NCI-H82 (cell line): ENCODE data around the gene SORCS2.

ENCODE experiments used
- DNase-seq: peaks from one replicate; lab custom pipeline; 2025; lab: John Stamatoyannopoulos, UW

The SORCS2 gene

GRCh38 chr4:7712021-7712671, 519.8 kb downstream of the SORCS2 start:
- no peak for DNase-seq

DNA sequence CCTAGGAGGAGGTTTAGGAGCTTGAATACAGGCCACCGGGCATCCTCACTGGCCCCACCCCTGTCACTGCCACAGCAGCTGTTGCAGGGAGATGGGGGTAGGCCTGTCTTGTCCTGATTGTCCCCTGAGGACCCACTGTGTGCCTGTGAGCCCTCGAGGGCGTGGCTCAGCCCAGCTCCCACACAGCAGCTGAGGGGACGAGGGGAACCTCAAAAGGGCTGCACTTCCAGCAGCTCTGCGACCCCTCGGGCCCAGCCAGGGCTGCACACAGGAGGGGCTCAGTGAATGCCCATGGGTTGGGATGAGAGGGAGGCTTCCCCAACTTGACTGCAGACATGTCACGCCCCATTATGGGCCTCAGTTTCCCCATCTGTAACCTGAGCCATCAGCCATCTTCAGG, 521.4 kb downstream of the SORCS2 start:
- DNase-seq: no peak

- no peak for DNase-seq
Observed at GRCh38 chr4:7714176-7714575, 521.8 kb downstream of the SORCS2 start.

GRCh38 chr4:7714738-7715137, 522.4 kb downstream of the SORCS2 start:
- DNase-seq: no peak

DNA sequence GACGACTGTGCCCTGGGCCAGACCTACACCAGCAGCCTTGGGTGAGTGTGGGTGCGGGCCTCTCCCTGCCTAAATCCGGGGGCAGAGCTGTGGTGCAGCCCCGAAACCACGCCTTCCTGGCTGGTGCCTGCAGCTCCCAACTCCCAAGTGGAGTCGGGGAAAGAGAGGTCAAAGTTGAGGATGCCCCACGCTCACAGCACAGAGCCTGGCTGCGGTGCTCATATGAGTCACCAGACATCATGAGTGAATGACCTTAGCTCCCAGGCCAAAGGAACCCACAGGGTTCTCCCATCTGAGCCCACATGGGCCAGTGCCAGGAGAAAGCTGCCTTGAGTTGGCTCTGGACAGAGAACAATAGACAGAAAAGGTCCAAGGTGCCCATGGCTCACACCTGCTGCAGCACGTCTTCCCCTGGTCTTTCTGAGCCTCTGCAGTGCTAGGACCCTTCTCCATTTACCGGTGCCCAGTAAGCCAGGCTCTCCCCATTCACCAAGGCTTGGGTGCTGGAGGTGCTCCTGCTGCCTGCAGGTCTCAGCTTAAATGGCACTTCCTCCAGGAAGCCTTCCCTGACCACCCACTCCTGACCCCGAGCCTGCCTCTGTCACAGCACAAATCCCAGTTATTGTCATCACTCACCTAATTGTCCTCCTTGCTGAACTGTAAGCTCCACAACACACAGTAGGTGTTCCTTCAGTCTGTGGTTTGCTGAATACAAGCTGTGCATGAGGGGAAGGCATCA, 523.1 kb downstream of the SORCS2 start:
- no peak for DNase-seq

- DNase-seq: no peak
Observed at GRCh38 chr4:7716010-7716721, 523.8 kb downstream of the SORCS2 start.

- DNase-seq: no peak
Observed at GRCh38 chr4:7717161-7717560, 524.8 kb downstream of the SORCS2 start.

GRCh38 chr4:7717946-7718490, 525.7 kb downstream of the SORCS2 start:
- DNase-seq: no peak

- DNase-seq: peak; percentile 68
Observed at GRCh38 chr4:7719354-7720174, 527.2 kb downstream of the SORCS2 start.

GRCh38 chr4:7721984-7722551, 529.7 kb downstream of the SORCS2 start:
- DNase-seq: peak; percentile 9

GRCh38 chr4:7722766-7723387, 530.5 kb downstream of the SORCS2 start:
- DNase-seq: no peak

DNA sequence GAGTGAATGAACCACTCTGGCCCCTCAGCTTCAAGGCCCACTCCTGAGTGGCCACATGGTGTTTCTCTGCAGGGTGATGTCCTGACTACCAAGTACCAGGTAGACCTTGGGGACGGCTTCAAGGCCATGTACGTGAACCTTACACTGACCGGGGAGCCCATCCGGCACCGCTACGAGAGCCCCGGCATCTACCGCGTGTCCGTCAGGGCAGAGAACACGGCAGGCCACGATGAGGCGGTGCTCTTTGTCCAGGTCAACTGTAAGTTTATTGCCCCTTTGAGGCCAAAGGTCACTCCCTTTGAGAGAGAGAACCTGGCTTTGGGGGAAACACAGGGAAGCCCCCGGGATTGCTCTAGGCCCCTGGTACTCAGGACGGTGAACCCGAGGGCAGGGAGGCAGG, 531.3 kb downstream of the SORCS2 start:
- no peak for DNase-seq

GRCh38 chr4:7725951-7726350, 533.6 kb downstream of the SORCS2 start:
- DNase-seq: no peak

- no peak for DNase-seq
Observed at GRCh38 chr4:7726665-7727413, 534.5 kb downstream of the SORCS2 start.

DNA sequence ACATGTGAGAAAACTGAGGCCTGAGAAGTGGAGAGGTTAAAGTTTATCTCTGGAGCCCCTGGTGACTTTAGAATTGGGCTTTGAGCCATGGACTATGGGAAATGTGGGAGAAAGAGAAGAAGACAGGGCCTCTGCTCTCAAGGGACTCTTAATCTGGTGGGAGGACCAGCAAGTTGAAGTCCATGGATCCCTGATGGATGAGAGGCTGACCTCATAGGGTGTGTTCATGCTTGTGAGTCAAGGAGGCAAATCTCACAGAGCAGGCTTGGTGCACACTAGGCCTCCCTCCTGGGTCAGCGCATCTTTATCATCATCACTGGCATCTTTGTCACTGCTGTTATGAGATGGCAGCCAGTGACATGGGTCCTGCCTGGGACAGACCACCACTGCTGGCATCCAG, 535.4 kb downstream of the SORCS2 start:
- DNase-seq: no peak

DNA sequence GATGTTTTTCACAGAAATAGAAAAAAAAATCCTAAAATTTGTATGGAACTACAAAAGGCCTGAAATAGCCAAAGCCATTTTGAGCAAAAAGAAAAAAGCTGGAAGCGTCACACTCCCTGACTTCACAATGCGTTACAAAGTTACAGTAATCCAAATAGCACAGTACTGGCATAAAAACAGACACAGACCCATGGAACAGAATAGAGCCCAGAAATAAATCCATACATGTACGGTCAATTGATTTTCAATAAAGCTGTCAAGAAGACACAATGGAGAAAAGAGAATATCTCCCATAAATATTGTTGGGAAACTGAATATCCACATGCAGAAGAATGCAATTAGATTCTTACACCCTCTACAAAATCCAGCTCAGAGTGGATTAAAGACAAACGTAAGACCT, 539.1 kb downstream of the SORCS2 start:
- no peak for DNase-seq

DNA sequence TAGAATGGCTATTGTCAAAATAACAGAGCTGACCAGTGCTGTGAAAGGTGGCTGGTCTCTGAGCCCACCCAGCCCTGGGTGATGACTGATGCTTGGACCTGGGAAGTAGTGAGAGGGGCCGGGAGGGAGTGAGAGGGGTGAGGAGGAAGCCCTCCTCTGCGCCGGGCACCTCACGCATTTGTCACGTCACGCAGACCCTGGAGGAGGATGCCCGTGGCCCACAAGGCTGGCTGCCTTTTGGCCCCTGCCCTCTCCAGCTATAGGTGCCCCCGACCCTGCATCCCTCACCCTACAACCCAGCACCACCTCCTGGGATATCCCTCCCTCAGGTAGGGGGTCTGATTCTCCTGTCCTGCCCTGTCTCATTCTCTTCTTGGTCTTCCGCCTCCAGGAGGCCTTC, 539.9 kb downstream of the SORCS2 start:
- no peak for DNase-seq

- no peak for DNase-seq
Observed at GRCh38 chr4:7733201-7733600, 540.9 kb downstream of the SORCS2 start.

DNA sequence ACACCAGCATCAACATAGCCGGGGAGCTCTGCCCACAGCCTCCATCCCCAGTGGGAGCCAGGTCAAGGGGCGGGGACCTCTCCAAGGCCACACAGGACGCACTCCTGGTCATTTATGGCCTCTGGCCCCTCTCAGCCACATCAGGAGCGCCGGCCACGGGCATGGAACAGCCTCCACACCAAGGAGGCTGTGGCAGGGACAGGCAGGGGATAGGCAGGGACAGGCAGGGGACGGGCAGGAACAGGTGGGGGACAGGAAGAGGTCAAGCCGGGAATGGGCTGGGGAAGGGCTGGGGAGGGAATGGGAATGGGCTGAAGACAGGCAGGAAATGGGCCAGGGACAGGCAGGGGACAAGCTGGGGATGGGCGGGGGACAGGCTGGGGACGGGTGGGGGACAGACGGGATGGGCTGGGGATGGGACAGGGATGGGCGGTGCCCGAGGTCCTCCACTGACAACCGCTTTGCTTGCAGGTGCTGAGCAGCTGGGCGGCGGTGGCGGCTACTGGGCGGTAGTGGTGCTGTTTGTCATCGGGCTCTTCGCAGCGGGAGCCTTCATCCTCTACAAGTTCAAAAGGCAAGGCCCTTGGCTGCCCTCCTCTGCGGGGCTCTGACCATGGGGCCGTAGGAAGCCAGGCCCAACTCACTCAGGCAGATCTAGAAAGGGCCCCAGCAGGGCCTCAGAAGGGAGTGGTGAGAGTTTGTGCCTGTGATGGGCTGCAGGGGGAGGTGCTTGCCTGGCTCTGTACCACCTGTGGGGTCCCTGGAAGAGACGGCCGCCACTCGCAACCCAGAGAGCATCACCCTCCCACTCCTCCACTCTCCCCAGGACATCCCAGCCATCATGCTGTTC, 541.7 kb downstream of the SORCS2 start:
- no peak for DNase-seq
